ENCODE measurements around the gene TBX3.

DNA sequence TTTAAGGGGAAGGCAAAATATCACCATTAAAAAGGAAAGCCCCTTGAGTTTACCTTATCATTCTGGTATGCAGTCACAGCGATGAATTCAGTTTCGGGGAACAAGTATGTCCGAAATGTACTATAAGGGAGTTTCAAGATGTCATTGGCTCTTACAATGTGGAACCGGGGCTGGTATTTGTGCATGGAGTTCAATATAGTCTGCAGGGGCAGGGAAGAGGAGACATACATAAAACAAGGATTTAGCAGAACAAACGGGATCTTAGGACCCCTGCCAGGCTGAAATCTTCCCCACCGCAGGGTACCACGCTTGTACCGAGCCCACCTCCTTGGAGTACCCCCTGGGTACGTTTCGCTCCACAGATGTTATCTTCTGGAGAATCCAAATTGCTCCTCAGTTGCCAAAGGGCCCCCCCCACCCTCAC is 4.5 kb downstream of the TBX3 start:
- TF ChIP-seq, protein P1, sequence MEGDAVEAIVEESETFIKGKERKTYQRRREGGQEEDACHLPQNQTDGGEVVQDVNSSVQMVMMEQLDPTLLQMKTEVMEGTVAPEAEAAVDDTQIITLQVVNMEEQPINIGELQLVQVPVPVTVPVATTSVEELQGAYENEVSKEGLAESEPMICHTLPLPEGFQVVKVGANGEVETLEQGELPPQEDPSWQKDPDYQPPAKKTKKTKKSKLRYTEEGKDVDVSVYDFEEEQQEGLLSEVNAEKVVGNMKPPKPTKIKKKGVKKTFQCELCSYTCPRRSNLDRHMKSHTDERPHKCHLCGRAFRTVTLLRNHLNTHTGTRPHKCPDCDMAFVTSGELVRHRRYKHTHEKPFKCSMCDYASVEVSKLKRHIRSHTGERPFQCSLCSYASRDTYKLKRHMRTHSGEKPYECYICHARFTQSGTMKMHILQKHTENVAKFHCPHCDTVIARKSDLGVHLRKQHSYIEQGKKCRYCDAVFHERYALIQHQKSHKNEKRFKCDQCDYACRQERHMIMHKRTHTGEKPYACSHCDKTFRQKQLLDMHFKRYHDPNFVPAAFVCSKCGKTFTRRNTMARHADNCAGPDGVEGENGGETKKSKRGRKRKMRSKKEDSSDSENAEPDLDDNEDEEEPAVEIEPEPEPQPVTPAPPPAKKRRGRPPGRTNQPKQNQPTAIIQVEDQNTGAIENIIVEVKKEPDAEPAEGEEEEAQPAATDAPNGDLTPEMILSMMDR (IDR thresholded peaks at IDR 0.05; ENCODE audit: low read length), result no peak
- no peak for TF ChIP-seq EZH2 (IDR thresholded peaks at IDR 0.05; ENCODE audit: borderline replicate concordance, low read length)
